Measurements from ENCODE around the gene OR4E1.

DNA sequence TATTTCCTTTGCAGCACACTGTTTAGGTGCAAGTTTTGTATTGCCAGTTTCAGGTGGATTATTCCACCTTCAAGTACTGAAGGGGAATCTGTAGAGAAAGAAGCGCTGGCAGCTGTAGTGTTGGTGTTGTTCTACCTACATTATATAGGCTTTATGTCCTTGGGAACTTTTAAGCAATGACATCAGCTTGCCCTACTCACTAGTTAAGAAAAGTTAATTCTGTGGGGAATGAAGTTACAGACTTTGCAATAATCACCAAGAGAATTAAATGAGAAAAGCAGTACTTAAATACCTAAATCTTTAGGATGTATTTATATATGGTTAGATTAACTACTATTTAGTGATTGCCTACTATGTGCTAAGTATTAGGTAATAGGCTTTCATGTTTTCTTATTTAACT lies at the start of gene OR4E1:
- TF ChIP-seq, protein P1, sequence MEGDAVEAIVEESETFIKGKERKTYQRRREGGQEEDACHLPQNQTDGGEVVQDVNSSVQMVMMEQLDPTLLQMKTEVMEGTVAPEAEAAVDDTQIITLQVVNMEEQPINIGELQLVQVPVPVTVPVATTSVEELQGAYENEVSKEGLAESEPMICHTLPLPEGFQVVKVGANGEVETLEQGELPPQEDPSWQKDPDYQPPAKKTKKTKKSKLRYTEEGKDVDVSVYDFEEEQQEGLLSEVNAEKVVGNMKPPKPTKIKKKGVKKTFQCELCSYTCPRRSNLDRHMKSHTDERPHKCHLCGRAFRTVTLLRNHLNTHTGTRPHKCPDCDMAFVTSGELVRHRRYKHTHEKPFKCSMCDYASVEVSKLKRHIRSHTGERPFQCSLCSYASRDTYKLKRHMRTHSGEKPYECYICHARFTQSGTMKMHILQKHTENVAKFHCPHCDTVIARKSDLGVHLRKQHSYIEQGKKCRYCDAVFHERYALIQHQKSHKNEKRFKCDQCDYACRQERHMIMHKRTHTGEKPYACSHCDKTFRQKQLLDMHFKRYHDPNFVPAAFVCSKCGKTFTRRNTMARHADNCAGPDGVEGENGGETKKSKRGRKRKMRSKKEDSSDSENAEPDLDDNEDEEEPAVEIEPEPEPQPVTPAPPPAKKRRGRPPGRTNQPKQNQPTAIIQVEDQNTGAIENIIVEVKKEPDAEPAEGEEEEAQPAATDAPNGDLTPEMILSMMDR (IDR thresholded peaks at IDR 0.05), result no peak
- TF ChIP-seq POLR2AphosphoS5 (IDR thresholded peaks at IDR 0.05), result no peak
